Measurements from ENCODE around the gene CKMT1A.

DNA sequence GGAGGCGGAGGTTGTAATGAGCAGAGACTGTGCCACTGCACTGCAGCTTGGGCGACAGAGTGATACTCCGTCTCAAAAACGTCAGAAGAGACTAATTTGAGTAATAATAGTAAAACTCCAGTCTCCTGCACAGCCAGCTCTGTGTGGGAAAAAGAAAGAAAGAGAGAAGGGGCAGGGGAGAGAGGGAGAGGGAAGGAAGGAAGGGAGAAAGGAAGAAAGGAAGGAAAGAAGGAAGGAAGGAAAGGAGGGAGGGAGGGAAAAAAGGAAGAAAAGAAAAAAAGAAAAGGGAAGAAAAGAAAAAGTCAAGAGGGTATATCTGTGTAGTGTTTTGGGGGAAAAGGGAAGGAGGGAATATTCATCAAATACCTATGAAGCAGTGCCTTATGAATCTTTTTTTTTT lies 29.5 kb downstream of the CKMT1A start:
- TF ChIP-seq POLR2A (IDR thresholded peaks at IDR 0.05; ENCODE audit: low read depth, low read length) (no peak), BHLHE40 (IDR thresholded peaks at IDR 0.05; ENCODE audit: low read depth, low read length) (no peak)
- TF ChIP-seq, protein P1, sequence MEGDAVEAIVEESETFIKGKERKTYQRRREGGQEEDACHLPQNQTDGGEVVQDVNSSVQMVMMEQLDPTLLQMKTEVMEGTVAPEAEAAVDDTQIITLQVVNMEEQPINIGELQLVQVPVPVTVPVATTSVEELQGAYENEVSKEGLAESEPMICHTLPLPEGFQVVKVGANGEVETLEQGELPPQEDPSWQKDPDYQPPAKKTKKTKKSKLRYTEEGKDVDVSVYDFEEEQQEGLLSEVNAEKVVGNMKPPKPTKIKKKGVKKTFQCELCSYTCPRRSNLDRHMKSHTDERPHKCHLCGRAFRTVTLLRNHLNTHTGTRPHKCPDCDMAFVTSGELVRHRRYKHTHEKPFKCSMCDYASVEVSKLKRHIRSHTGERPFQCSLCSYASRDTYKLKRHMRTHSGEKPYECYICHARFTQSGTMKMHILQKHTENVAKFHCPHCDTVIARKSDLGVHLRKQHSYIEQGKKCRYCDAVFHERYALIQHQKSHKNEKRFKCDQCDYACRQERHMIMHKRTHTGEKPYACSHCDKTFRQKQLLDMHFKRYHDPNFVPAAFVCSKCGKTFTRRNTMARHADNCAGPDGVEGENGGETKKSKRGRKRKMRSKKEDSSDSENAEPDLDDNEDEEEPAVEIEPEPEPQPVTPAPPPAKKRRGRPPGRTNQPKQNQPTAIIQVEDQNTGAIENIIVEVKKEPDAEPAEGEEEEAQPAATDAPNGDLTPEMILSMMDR (conservative IDR thresholded peaks at IDR 0.05; ENCODE audit: low read depth, low read length) = no peak
